AG09309 (cell line): Measurements from ENCODE around the gene GATA1.

ENCODE experiments used
- DNase-seq: peaks from one replicate; pipeline ENCODE4 v3.0.0-alpha.2; 2010; ENCODE audit warnings: low read depth
- H3K4me3 ChIP-seq: 2 replicates; pipeline ENCODE4 v1.5.1; 2011; ENCODE audit warnings: mild to moderate bottlenecking, low read depth, low read length, moderate library complexity; ENCODE audit not compliant: control insufficient read depth
- CTCF ChIP-seq: IDR thresholded peaks from 2 replicates; pipeline ENCODE4 v1.5.1; 2011; ENCODE audit warnings: mild to moderate bottlenecking, low read depth, low read length, inconsistent platforms; ENCODE audit not compliant: insufficient read depth, control insufficient read depth; ENCODE audit errors: missing control alignments

Gene GATA1

GRCh38 chrX:48794911-48795515, 8.6 kb downstream of the GATA1 start:
- H3K4me3 ChIP-seq, result no peak overlapping the region
- peak; percentile 21 for DNase-seq
- no peak for TF ChIP-seq CTCF

GRCh38 chrX:48798318-48798717, 11.9 kb downstream of the GATA1 start:
- no peak for TF ChIP-seq CTCF
- H3K4me3 ChIP-seq, result no peak overlapping the region
- DNase-seq, result no peak

GRCh38 chrX:48800574-48801279, 14.3 kb downstream of the GATA1 start:
- DNase-seq, result no peak
- H3K4me3 ChIP-seq, result peak overlapping the region; percentile 75
- TF ChIP-seq CTCF, result no peak

- no peak for TF ChIP-seq CTCF
- peak; percentile 94 for DNase-seq
- H3K4me3 ChIP-seq, result peak within 1 kb of the TSS; percentile 75
Measured at GRCh38 chrX:48801280-48802088, 15.1 kb downstream of the GATA1 start, which contains the start of gene HDAC6. Gene HDAC6 (plus strand): TSS chrX:48802067. CDS start chrX:48802693, 626 bp downstream.

- DNase-seq, result peak; percentile 5
- H3K4me3 ChIP-seq, result peak overlapping the region; percentile 73
- no peak for TF ChIP-seq CTCF
Measured at GRCh38 chrX:48802089-48802904, 15.9 kb downstream of the GATA1 start.

GRCh38 chrX:48802905-48803200, 16.5 kb downstream of the GATA1 start:
- DNase-seq, result no peak
- no peak for TF ChIP-seq CTCF
- peak overlapping the region; percentile 73; the same call in 1 of the 2 replicates for H3K4me3 ChIP-seq
